Measurements from ENCODE around the gene WNT3.

Gene WNT3

DNA sequence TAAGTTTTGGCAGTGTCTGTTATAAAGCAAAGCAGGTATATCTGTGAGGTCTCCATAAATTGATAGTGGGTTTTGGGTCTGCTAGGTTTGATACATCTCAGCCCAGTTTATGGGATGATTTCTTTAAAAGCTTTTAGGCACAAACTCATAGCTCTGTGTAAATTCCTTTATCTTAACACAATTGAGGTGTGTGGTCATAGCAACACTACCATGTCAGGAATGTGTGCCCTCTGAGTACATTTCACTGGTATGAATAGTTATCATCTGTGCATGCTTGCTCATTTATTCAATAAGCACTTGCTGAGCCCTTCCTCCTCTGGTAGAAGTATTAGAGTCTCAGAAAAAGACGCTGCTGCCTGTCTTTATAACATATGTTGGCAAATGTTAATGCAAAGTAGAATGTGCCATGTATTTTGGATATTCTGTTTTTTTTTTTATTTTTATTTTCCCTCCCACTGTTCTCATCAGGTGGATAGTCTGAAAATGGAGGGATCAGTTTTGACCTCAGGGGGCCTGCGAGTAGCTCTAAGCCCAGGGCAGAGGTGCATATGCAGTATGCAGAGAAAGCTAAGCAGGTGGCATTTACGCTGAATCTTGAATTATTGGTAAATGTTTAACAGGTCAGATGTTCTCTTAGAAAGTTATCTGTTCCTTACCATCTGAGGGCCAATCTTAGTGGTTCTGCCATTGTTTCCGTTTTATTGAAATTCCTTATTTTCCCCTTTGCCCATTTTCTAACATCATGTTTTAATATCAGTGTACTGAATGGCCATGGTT, 90.7 kb downstream of the WNT3 start:
- no peak for FAIRE-seq

DNA sequence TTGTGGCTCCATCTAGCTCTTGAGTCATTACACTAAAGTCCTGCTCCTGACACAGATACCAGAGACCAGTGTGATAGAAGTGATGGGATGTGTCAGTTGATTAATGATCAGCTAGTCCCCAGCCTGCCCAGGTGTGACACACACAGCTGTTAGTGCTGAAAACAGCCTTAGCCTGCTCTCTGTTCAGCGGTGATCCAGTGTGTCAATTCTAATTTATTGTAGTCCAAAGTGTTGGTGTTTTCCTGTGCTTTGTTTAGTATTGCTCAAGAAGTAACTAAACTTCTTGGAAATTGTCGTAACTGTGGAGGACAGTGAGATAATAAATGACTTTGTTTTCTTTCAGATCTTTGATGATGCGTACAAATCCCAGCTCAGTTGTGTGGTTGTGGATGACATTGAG, 92.3 kb downstream of the WNT3 start:
- no peak for FAIRE-seq

DNA sequence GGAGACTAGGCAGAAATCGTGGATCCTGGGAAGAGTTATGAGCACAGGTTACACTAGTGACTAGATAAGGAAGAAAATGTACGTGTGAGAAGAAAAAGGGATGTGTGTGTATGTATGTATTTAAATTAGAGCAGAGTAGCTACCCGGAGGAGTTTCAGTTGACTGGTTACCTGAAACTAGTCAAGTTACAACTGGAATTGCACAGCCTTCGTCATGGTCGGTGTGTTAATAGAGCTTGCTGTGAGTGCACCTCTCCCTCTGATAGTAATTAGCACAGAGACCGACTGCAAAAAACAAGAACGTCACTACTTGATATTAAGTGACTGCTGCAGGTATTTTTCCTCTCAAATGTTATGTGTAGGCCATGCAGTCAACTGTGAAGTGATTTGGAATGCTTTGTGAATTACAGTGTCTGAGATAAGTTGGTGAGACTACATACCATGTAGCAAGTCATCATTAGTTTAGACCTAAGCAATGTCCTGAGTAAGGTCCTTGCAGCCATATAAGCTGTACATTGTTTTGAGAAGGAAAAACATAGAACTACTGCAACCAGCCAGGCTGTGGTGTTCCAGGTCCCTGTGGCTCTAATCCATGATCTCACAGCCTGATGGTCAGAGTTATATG, 95.7 kb downstream of the WNT3 start:
- no peak for FAIRE-seq

DNA sequence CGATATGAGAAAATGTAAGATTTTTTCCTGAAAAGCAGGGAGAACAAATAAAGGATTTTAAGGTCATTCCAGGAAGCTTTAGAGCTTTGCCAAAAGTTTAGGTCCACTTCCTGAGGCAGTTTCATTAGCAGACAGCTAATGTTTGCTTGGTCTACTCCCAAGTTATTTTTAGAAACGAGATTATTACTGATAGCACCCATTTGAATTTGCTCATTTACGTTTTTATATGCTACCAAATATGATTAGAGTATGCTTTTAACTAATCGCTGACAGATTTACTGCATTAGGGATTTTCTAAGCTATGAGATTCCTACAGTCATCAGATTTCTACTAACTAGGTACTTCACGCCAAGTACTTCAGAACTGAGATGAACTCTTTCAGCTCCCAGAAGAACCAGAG, 98.1 kb downstream of the WNT3 start:
- no peak for FAIRE-seq

DNA sequence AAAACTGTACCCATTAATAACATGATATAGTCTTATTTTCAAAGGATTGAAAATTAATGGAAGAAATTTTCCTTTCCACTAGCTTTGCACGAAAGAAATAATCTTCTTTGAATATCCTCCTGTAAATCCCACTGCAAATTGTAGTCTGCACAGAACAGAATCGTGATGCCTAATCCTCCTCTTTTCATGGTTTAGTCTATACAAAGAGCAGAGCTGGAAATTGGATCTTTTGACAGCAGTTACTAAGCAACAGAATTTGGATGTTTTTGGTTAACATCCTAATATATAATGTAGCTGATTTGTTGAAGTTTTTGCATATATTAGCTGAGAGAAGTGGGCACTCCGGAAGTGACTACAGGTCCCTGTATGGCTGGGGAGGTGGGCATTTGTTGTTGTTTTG, 98.6 kb downstream of the WNT3 start:
- FAIRE-seq: no peak

DNA sequence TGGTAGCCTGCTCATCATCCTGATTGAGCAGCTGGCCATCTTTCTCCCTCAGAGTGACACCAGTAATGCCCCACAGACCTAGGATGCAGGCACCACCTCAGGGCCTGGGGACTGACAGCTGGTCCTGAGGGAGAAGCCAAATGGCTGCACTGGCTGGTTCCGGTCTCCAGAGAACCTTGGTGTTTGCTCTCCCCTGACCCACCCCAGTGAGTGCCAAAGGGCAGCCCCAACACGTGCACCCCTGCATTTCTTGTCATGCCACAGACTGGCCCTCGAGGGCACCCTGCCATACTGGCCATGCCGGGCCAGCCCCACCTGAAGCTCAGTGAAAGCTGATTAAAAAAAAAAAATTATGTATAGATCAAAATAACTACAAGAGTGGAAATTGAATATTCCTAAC, 100.5 kb downstream of the WNT3 start:
- no peak for FAIRE-seq

All from islet of Langerhans (tissue), 1 donor.